ENCODE measurements around the gene SELENOO. TPM values are rescaled to one million over a fixed set of nuclear protein-coding genes. Genes with fewer than 3 reads are reported as not detected.

The SELENOO gene
- total RNA-seq, 2 experiments from 2014 or later, result 34.0 to 44.2 TPM

GRCh38 chr22:50244420-50245213 lies 43.8 kb downstream of the SELENOO start, which contains the start of gene TUBGCP6:
TUBGCP6 (minus strand) TSS chr22:50245023; CDS start chr22:50244459, 564 bp downstream.
- no peaks in the 10 kb centered on the region for H3K9me3 ChIP-seq (ENCODE audit: low read length)
- ChIA-PET CTCF (ENCODE audit: unreplicated experiment) (interaction anchor here (0.6 kb wide), 1 partner anchor 32 kb away, joined by 6 read pairs; no protein-coding TSS in a partner anchor), POLR2A (no interaction called here)
- BruUV-seq (replicated peaks), result no TSS peak
- intact Hi-C loops (cut with micrococcal nuclease; ENCODE audit: unreplicated experiment), result loop anchor here (5.0 to 10.0 kb wide), 3 partner anchors 230 to 283 kb away; partner anchors contain the start of genes LMF2, NCAPH2, SBF1 and SCO2
- H3K27ac ChIP-seq (ENCODE audit: low read depth, low read length, poor library complexity, severe bottlenecking), result peak within 1 kb of the TSS; percentile 62
- peak within 1 kb of the TSS; percentile 81 for H3K4me3 ChIP-seq (ENCODE audit: low read depth, low read length, poor library complexity, severe bottlenecking)
- peaks cover 34% of the 10 kb centered on the region for H3K36me3 ChIP-seq (ENCODE audit: insufficient read depth, low read length)
- H3K4me1 ChIP-seq (ENCODE audit: insufficient read depth, low read length, poor library complexity, severe bottlenecking), result peaks cover 42% of the 10 kb centered on the region
- TF ChIP-seq EZH2phosphoT487 (IDR thresholded peaks at IDR 0.05; ENCODE audit: borderline replicate concordance, low read depth, low read length) (no peak), CTCF (conservative IDR thresholded peaks at IDR 0.05; ENCODE audit: low read length) (0 out of 2 replicates have a peak, but pooled peaks have one; percentile 37)
- peak within 1 kb of the TSS; percentile 38; the same call in 1 of the 2 replicates for H2AFZ ChIP-seq (ENCODE audit: low read length)
- no peaks in the 10 kb centered on the region for H3K9me2 ChIP-seq (ENCODE audit: insufficient read depth, low read length)
- DNase-seq (ENCODE audit: low spot score), result peak; percentile 94
- H3K79me2 ChIP-seq (ENCODE audit: insufficient read depth, low read depth, low read length), result peaks cover 63% of the 10 kb centered on the region
- no peaks in the 10 kb centered on the region for H4K20me1 ChIP-seq (ENCODE audit: insufficient read depth, low read length)
- peak within 1 kb of the TSS; percentile 95 for H3K4me2 ChIP-seq (ENCODE audit: low read length)

- TF ChIP-seq CTCF (conservative IDR thresholded peaks at IDR 0.05; ENCODE audit: low read length) (no peak), EZH2phosphoT487 (IDR thresholded peaks at IDR 0.05; ENCODE audit: borderline replicate concordance, low read depth, low read length) (no peak)
- H3K36me3 ChIP-seq (ENCODE audit: insufficient read depth, low read length), result peaks cover 25% of the 10 kb centered on the region; the same call in 1 of the 2 replicates
- BruUV-seq (replicated peaks), result no TSS peak
- H3K4me1 ChIP-seq (ENCODE audit: insufficient read depth, low read length, poor library complexity, severe bottlenecking), result peaks cover 50% of the 10 kb centered on the region
- DNase-seq (ENCODE audit: low spot score), result no peak
- peaks cover 55% of the 10 kb centered on the region for H3K79me2 ChIP-seq (ENCODE audit: insufficient read depth, low read depth, low read length)
- H3K9me2 ChIP-seq (ENCODE audit: insufficient read depth, low read length), result no peaks in the 10 kb centered on the region
- H3K27ac ChIP-seq (ENCODE audit: low read depth, low read length, poor library complexity, severe bottlenecking), result peak overlapping the region; percentile 62
- H4K20me1 ChIP-seq (ENCODE audit: insufficient read depth, low read length), result no peaks in the 10 kb centered on the region
- peak overlapping the region; percentile 95 for H3K4me2 ChIP-seq (ENCODE audit: low read length)
- ChIA-PET POLR2A (no interaction called here), CTCF (ENCODE audit: unreplicated experiment) (no interaction called here)
- intact Hi-C loops (cut with micrococcal nuclease; ENCODE audit: unreplicated experiment), result loop anchor here (10.0 kb wide), 2 partner anchors 229 to 259 kb away; partner anchors contain the start of genes LMF2, NCAPH2 and SBF1
- H3K9me3 ChIP-seq (ENCODE audit: low read length), result no peaks in the 10 kb centered on the region
- peak overlapping the region; percentile 81 for H3K4me3 ChIP-seq (ENCODE audit: low read depth, low read length, poor library complexity, severe bottlenecking)
- no peak overlapping the region for H2AFZ ChIP-seq (ENCODE audit: low read length)
These were observed 44.6 kb downstream of the SELENOO start for GRCh38 chr22:50245214-50246072.

Measured in OCI-LY7 (cell line).